DND-41 (cell line): ENCODE data around the gene NTM.
A peak's percentile ranks its signal among the peaks of the same experiment; 100 is the strongest.

Experiments
- EZH2 ChIP-seq: IDR thresholded peaks from 3 replicates; pipeline ENCODE4 v1.6.1; 2012; ENCODE audit warnings: borderline replicate concordance, low read depth, mild to moderate bottlenecking, moderate library complexity, low read length, inconsistent platforms; ENCODE audit not compliant: severe bottlenecking
- TF ChIP-seq, protein P1 (sequence below): IDR thresholded peaks from 2 replicates; pipeline ENCODE4 v1.5.1; 2012; ENCODE audit warnings: borderline replicate concordance, low read length, moderate library complexity, mild to moderate bottlenecking; ENCODE audit not compliant: poor library complexity, severe bottlenecking; ENCODE audit errors: extremely low read depth

DNA sequence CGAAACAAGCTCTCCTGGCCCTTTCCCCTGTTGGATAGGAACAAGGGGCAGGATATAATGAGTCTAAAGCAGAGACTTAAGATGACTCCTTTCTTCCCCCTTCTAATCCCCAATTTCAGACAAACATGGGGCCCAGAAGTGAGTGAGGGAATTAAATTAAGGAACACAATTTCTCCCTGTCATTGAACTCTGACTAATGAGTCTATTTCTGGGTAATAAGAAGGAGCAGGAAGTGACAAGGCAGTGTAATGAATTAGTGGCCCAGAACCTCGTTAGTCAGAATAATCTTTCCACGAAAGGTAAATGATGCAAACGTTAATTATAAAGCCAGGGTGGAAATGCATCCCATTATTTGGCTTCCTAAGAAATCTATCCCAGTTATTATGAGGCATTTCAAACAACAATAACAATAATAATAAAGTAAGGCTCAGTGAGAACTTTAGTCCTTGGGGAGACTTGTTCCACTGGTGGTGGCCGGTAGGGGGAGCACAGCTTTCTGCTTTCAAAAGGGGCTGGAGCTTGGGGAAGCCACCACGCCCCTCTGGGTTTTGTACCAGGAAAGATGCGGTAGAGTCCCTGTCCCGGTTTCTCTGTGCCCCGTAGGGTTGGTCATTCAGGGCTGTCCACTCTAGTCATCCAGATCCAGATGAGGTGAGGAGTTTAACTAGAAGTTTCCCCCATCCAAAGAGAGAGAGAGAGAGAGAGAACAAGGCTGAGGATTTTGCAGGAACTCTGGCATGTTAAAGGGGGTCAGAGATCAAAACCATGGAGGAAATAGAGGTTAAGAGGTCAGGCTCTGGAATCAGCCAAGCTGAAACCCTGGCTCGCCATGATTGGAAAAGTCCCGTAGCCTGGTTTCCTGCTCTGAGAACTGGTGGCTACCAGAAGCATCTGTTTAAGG, 298.3 kb downstream of the NTM start:
- TF ChIP-seq, protein P1, sequence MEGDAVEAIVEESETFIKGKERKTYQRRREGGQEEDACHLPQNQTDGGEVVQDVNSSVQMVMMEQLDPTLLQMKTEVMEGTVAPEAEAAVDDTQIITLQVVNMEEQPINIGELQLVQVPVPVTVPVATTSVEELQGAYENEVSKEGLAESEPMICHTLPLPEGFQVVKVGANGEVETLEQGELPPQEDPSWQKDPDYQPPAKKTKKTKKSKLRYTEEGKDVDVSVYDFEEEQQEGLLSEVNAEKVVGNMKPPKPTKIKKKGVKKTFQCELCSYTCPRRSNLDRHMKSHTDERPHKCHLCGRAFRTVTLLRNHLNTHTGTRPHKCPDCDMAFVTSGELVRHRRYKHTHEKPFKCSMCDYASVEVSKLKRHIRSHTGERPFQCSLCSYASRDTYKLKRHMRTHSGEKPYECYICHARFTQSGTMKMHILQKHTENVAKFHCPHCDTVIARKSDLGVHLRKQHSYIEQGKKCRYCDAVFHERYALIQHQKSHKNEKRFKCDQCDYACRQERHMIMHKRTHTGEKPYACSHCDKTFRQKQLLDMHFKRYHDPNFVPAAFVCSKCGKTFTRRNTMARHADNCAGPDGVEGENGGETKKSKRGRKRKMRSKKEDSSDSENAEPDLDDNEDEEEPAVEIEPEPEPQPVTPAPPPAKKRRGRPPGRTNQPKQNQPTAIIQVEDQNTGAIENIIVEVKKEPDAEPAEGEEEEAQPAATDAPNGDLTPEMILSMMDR: peak; percentile 61
- no peak for TF ChIP-seq EZH2
